BLaER1 treated with 17β-estradiol and CSF1 and Interleukin-3, amounts not matched to agents 10 nM and 100 nM (cell line): ENCODE data around the gene RASSF9.

ENCODE experiments used
- H3K27ac ChIP-seq, 11 experiments: shearing (Covaris generic); formaldehyde crosslinking; 2 replicates each; pipeline ENCODE4 v1.8.1; 2022
- H3K27me3 ChIP-seq, 11 experiments: shearing (Covaris generic); formaldehyde crosslinking; 2 replicates each; pipeline ENCODE4 v1.8.1; 2022
- H3K36me3 ChIP-seq, 11 experiments: shearing (Covaris generic); formaldehyde crosslinking; 2 replicates each; pipeline ENCODE4 v1.8.1; 2022
- H3K4me1 ChIP-seq, 10 experiments: shearing (Covaris generic); formaldehyde crosslinking; 2 replicates each; pipeline ENCODE4 v1.8.1; 2022
- H3K4me2 ChIP-seq, 11 experiments: shearing (Covaris generic); formaldehyde crosslinking; 2 replicates each; pipeline ENCODE4 v1.8.1; 2022
- H3K4me3 ChIP-seq, 10 experiments: shearing (Covaris generic); formaldehyde crosslinking; 2 replicates each; pipeline ENCODE4 v1.8.1; 2022
- H3K9ac ChIP-seq, 11 experiments: shearing (Covaris generic); formaldehyde crosslinking; 2 replicates each; pipeline ENCODE4 v1.8.1; 2022
- H3K9me3 ChIP-seq, 11 experiments: shearing (Covaris generic); formaldehyde crosslinking; replicated peaks in 1 of 11; 2 replicates each; pipeline ENCODE4 v1.8.1; 2022
- H4K20me1 ChIP-seq, 11 experiments: shearing (Covaris generic); formaldehyde crosslinking; 2 replicates each; pipeline ENCODE4 v1.8.1; 2022
- Cebpa-rat ChIP-seq, 11 experiments: shearing (Covaris generic); IDR thresholded peaks; 2 replicates each; pipeline ENCODE4 v1.8.1; 2022

RASSF9 gene

GRCh38 chr12:85765453-85765869, 70.7 kb downstream of the RASSF9 start:
- Histone ChIP-seq H4K20me1 (no peaks in the 10 kb centered on the region), H3K27ac (no peak overlapping the region), H3K9me3 (no peaks in the 10 kb centered on the region), H3K4me3 (no peak overlapping the region), H3K27me3 (no peaks in the 10 kb centered on the region), H3K4me2 (no peak overlapping the region), H3K9ac (no peak overlapping the region), H3K4me1 (no peaks in the 10 kb centered on the region), H3K36me3 (no peaks in the 10 kb centered on the region)
- no peak for TF ChIP-seq Cebpa-rat (IDR thresholded peaks at IDR 0.05)

- Histone ChIP-seq H3K4me2 (no peak overlapping the region), H3K4me3 (no peak overlapping the region), H3K4me1 (no peaks in the 10 kb centered on the region), H3K9me3 (peaks cover 9 to 19% (median 14%) of the 10 kb centered on the region in 11 experiments; a peak in 20 of 22 replicates), H3K27ac (no peak overlapping the region), H3K27me3 (no peaks in the 10 kb centered on the region), H3K36me3 (no peaks in the 10 kb centered on the region), H3K9ac (no peak overlapping the region), H4K20me1 (no peaks in the 10 kb centered on the region)
- TF ChIP-seq Cebpa-rat (IDR thresholded peaks at IDR 0.05) = no peak
Observed at GRCh38 chr12:85759623-85760022, 76.6 kb downstream of the RASSF9 start.

- Histone ChIP-seq H3K4me2 (no peak overlapping the region), H3K4me1 (no peaks in the 10 kb centered on the region), H3K27ac (no peak overlapping the region), H3K27me3 (no peaks in the 10 kb centered on the region), H3K9ac (no peak overlapping the region), H3K36me3 (no peaks in the 10 kb centered on the region), H3K9me3 (peaks cover 9 to 21% (median 14%) of the 10 kb centered on the region in 11 experiments; a peak in 20 of 22 replicates), H4K20me1 (no peaks in the 10 kb centered on the region), H3K4me3 (no peak overlapping the region)
- no peak for TF ChIP-seq Cebpa-rat (IDR thresholded peaks at IDR 0.05)
Observed at GRCh38 chr12:85759091-85759490, 77.1 kb downstream of the RASSF9 start.

- TF ChIP-seq Cebpa-rat (IDR thresholded peaks at IDR 0.05) = no peak
Observed at GRCh38 chr12:85755760-85756159, 80.4 kb downstream of the RASSF9 start.

More at GRCh38 chr12:85755760-85756159, 80.4 kb downstream of the RASSF9 start:
- Histone ChIP-seq H3K4me1 (no peaks in the 10 kb centered on the region), H3K9ac (no peak overlapping the region), H3K27me3 (no peaks in the 10 kb centered on the region), H3K36me3 (no peaks in the 10 kb centered on the region), H3K4me3 (no peak overlapping the region), H3K27ac (no peak overlapping the region), H3K4me2 (no peak overlapping the region), H4K20me1 (no peaks in the 10 kb centered on the region), H3K9me3 (peaks cover 9 to 21% (median 14%) of the 10 kb centered on the region in 11 experiments; a peak in 20 of 22 replicates)
